HTERT RPE-1 (cell line): ENCODE results near the gene BBS9.

Source experiments
- in situ Hi-C: fragments of 300-500 bp; cut with MboI; formaldehyde crosslinking; loops from 4 replicates; pipeline ENCODE4 v1.14.3; 2020; ENCODE audit warnings: low sequenced_read_pairs

Gene BBS9

DNA sequence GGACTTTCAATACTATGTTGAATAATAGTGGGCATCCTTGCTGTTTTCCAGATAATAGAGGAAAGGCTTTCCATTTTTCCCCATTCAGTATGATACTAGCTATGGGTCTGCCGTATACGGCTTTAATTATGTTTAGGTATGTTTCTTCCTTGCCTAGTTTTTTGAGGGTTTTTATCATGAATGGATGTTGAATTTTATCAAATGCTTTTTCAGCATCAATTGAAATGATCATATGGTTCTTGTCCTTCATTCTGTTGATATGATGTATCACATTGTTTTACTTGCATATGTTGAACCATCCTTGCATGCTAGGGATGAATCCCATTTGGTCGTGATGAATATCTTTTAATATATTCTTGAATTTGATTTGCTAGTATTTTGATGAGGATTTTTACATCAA, 11.0 kb upstream of the BBS9 start:
- in situ Hi-C loops, result no loop called here

- in situ Hi-C loops, result no loop called here
Measured at GRCh38 chr7:33127085-33127484, 2.3 kb upstream of the BBS9 start.

DNA sequence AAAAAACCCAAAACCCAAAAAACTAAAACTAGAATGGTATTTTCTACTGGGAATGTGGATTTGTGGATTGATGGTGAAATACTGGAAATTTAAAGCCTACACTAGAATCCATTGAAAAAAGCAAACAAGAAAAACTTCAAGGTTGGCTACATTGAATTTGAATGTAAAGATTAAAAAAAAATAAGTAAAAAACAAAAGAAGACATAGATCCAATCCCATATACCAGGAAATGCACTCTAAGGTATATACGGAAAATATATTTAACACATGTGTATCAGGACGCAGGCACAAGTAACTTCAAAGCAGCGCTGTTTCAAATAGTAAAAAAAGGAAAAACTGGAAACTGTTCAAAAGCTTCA, 754 bp upstream of the BBS9 start:
- in situ Hi-C loops, result no loop called here

- in situ Hi-C loops, result no loop called here
Measured at GRCh38 chr7:33129806-33130153, 416 bp downstream of the BBS9 start.

- in situ Hi-C loops, result no loop called here
Measured at GRCh38 chr7:33130184-33130583, 820 bp downstream of the BBS9 start.

GRCh38 chr7:33137103-33137502, 7.7 kb downstream of the BBS9 start:
- in situ Hi-C loops, result no loop called here

DNA sequence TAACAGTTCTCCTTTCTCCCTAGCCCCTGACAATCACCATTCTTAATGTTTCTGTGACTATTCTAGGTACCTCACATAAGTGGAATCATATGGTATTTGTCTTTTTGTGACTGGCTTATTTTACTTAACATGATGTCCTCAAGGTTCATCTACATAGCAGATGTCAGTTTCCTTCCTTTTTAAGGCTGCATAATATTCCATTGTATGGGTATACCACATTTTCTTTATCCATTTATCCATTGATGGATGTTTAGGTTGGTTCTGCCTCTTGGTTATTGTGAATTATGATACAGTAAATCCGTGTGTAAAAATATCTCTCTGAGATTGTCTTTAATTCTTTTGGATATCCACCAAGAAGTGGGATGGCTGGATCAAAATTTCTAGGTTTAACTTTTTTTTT, 13.2 kb downstream of the BBS9 start:
- in situ Hi-C loops, result no loop called here

GRCh38 chr7:33143996-33144718, 14.8 kb downstream of the BBS9 start:
- in situ Hi-C loops, result no loop called here

DNA sequence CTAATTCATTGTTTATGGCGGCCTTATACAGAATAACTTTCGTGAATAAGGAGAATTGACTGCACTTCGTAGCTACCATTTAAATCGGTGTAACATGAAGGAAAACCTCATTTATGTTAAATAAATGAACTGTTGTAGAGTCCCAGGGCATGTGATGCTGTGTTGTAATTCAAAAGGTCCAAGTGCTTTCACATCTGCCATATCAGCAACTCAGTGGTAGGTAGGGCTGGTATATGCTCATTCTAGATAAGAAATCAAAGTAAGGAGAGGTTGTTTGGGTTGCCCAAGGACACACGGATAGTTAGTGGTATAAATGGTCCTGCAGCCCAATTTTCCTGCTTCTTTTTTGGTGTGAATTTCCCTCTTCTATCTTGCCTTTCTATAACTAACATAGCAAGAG, 15.8 kb downstream of the BBS9 start:
- in situ Hi-C loops, result no loop called here

GRCh38 chr7:33152087-33152486, 22.7 kb downstream of the BBS9 start:
- in situ Hi-C loops, result no loop called here

DNA sequence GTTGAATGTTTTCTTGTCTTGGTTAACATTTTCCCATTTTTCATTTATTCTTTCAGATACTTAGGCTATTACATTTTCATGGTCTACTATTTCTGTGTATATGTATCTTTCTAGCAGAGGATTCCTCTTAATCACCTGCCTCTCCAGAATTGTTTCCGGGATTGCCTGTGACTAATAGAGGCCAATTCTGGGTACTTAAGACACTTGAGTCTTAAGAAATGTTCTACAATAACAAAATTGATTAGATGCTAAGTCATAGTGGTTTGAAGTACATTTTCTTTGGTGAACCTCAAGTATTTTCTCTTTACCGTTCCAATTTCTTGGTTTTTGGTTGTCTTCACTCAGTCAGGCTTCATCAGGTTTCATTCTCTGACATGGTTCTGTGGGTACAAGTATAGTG, 26.4 kb downstream of the BBS9 start:
- in situ Hi-C loops, result no loop called here

- in situ Hi-C loops, result no loop called here
Measured at GRCh38 chr7:33156441-33156840, 27.1 kb downstream of the BBS9 start.

DNA sequence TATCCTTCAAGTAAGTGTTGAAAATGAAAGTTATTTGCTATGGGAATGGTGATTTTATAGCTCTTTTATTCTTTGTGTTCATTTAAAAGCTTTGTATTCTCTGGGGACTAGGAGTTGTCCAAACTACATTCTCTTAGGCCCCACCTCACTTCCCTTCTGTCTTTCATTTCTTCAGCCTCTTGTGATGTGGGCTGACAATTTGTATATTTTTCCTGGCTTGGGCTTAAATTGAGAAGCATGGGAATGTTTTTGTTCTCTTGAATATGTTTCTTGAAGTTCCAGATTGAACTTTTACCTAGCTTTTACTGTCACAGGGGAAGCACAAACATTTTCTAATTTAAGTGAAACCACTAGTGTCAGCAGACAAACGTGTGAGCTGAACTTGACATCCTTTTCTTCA, 27.9 kb downstream of the BBS9 start:
- in situ Hi-C loops, result no loop called here

- in situ Hi-C loops, result no loop called here
Measured at GRCh38 chr7:33157781-33158180, 28.4 kb downstream of the BBS9 start.

- in situ Hi-C loops, result no loop called here
Measured at GRCh38 chr7:33177876-33178275, 48.5 kb downstream of the BBS9 start.

DNA sequence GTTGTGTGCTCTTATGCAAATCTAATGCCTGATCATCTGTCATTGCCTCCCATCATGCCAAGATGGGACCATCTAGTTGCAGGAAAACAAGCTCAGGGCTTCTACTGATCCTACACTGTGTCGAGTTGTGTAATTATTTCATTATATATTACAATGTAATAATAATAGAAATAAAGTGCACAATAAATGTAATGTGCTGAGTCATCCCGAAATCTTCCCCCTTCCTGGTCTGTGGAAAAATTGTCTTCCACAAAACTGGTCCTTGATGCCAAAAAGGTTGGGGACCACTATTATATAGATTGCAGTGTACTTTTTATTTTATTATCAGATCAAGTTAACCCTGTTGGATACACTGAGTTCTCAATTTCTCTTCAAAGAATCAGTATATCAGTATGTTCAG, 50.2 kb downstream of the BBS9 start:
- in situ Hi-C loops, result no loop called here

DNA sequence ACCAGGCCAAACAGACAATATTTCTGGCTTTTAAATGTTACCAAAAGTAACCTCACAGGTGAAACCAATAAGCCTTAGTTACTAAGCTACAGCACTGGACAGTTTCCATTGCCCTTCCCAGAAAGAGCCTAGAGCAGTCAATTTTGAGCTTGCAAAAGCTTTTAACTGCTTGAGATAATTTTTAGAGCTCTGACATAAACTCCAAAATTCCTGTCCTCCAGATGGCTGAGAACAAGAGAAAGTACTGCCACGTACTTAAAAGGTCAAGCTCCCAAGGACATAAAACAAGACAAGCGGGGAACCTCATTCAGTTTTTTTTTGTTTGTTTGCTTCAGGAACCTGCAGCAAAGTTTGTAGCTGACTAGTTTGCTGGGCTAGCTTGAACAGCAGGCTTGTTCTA, 54.1 kb downstream of the BBS9 start:
- in situ Hi-C loops, result no loop called here

DNA sequence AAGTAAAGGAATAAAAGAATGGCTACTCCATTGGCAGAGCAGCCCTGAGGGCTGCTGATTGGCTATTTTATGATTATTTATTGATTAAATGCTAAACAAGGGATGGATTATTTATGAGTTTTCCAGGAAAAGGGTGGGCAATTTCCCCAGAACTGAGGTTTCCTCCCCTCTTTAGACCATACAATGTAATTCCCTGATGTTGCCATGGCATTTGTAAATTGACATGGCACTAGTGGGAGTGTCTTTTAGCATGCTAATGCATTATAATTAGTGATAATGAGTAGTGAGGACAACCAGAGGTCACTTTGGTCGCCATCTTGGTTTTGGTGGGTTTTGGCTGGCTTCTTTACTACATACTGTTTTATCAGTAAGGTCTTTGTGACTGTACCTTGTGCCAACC, 55.5 kb downstream of the BBS9 start:
- in situ Hi-C loops, result no loop called here

DNA sequence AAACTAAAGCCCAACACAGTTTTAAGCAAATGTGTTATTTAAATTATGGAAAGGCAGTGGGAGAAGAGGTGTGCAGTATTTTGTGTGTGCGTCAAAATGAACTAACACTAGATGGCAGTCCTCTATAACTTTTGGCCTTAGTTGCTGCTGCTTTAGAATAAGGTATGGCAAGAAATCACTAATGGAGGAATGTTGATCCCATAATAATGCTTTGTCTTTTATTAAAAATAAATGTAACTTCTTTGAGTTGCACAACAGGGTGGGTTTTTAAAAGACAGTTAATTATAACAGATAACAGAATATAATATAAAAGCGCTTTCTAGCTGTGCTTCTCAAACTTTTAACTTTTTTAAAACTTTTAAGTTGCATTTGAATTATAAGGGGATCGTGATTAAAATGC, 56.4 kb downstream of the BBS9 start:
- in situ Hi-C loops, result no loop called here

DNA sequence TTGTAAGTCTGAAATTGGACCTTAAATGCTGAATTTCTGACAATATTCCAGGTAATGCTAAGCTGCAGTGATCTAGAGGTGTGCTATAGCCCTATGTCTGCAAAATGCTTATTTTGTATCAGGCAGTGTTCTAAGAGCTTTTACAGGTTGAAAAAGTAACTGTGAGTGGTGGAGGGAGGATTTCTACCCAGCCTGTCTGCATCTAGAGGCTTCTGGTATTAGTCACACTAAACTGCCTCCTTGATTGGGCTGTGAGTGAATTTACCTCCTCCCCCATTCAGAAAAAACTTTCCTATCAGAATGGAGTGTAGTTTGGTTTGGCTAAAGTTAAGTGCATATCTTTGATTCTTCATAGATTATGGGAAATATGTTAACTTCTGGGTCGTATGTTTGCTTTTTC, 56.8 kb downstream of the BBS9 start:
- in situ Hi-C loops, result no loop called here

DNA sequence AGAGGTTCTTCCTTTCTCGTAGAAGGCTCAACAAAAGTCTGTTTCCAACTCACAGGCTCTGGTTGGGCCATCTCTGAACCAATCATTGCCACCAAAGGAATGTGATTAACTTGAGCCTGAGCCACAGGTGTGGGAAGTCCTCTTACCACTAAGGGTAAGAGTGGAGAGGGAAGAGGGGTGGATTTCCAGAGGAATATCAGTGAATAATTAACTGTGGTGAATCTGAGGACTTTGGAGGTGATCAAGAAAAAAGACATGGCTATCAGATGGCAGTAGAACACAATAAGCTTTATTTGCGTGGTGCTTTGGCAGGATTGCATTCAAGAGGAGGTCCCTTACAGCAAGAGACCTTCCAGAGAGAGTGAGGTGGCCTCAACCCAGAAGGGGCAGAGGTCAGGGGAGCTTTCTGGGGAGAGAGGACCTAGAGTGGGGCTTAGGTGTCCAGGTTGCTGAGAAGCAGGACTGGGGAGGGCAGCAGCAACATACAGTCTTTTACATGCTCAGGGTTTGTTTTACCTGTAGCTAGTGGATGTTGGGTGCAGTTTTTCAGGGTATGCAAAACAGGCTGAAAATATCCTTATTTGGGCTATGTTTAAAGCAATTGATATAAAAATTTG, 61.4 kb downstream of the BBS9 start:
- in situ Hi-C loops, result no loop called here

DNA sequence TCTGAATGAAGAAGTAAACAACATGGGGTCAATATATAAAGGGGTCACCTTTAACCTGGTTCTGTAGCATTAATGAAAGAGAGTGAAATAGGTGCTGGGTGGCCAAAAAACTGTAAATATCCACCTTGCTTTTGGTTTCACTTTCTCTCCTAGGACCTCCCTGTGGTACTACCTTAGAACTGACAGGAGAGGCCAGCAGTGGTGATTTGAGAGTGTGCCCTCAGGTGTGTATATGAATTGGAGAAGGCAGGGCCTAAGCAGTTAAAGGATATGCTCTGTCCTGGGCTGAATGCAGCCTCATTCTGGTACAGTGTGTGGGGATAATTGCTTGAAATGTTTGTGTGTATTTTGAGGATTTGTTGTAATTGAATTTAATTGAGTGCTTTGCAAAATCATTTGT, 62.0 kb downstream of the BBS9 start:
- in situ Hi-C loops, result no loop called here

DNA sequence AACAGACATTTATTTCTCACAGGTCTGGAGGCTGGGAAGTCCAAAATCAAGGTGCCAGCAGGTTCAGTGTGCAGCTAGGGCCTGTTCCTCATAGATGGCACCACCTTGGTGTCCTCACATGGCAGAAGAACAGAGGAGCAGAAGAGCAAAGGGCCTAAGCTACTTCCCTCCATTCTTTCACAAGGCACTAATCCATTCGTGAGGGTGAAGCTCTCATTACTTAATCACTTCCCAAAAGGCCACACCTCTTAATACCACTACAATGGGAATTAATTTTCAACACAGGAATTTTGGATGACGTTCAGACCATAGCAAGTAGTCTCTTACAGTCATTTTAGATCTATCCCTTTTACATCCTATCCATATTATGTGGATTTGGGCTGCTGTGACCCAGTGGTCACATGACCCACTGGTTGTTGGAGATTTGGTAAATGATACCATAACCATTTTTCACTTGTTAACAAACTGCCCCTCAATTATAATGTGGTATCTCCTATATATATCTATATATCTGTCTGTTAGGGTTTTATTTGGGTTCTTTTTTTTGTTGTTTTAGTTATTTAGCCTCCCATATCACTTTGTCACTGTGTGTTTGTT, 63.4 kb downstream of the BBS9 start:
- in situ Hi-C loops, result no loop called here
